ENCODE results near the gene TACO1. TPM values are rescaled to one million over a fixed set of nuclear protein-coding genes. Genes with fewer than 3 reads are reported as not detected.
A peak's percentile ranks its signal among the peaks of the same experiment; 100 is the strongest.

TACO1 gene
- total RNA-seq, 3 donors from 2014 or later (not counting 1 experiment from before 2014, with no cell fraction given) = 7.1 to 10.9 (median 9.2) TPM

DNA sequence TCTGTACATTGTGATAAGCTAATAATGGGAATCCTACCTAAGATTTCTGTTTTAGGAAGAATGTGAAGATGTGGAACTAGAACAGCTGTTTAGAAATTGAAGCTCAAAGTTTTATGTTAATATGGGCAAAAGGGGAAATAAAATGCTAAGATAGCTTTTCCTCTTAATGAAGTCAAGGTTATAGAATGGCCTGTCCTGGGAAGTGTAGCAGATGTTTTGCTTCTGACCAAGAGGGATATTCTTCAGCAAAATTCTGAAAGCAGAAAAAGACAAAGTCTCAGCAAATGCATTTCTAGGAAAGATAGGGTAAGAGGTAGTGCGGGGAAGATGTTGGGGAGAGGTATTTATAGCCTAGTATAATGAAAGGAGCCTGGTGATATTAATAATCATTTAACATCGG, 34.6 kb downstream of the TACO1 start:
- ATAC-seq (no peak), DNase-seq (no peak)
- H3K27ac ChIP-seq (ENCODE audit: low read length) = no peak overlapping the region
- H3K27me3 ChIP-seq (ENCODE audit: control insufficient read depth, insufficient read depth, low read length) = no peaks in the 10 kb centered on the region
- Mint-ChIP-seq H3K4me1 (peaks cover 26 to 38% of the 10 kb centered on the region in 2 donors), H3K27ac (no peak overlapping the region), H3K36me3 (peaks cover 9% of the 10 kb centered on the region), H3K9me3 (no peaks in the 10 kb centered on the region), H3K27me3 (ENCODE audit: low read depth in 2 of 2) (no peaks in the 10 kb centered on the region), H3K4me3 (no peak overlapping the region)
- H3K36me3 ChIP-seq (ENCODE audit: control insufficient read depth, insufficient read depth, low read length) = peaks cover 56% of the 10 kb centered on the region
- H3K4me1 ChIP-seq (ENCODE audit: control insufficient read depth, insufficient read depth, low read length) = no peaks in the 10 kb centered on the region
- TF ChIP-seq, protein P1, sequence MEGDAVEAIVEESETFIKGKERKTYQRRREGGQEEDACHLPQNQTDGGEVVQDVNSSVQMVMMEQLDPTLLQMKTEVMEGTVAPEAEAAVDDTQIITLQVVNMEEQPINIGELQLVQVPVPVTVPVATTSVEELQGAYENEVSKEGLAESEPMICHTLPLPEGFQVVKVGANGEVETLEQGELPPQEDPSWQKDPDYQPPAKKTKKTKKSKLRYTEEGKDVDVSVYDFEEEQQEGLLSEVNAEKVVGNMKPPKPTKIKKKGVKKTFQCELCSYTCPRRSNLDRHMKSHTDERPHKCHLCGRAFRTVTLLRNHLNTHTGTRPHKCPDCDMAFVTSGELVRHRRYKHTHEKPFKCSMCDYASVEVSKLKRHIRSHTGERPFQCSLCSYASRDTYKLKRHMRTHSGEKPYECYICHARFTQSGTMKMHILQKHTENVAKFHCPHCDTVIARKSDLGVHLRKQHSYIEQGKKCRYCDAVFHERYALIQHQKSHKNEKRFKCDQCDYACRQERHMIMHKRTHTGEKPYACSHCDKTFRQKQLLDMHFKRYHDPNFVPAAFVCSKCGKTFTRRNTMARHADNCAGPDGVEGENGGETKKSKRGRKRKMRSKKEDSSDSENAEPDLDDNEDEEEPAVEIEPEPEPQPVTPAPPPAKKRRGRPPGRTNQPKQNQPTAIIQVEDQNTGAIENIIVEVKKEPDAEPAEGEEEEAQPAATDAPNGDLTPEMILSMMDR (IDR thresholded peaks at IDR 0.05) = no peak
- intact Hi-C loops (cut with micrococcal nuclease) = no loop called here
- H3K4me3 ChIP-seq (ENCODE audit: low read length) = no peak overlapping the region
- 100% methylated on average over 1 of the region's 2 CpGs for WGBS (ENCODE audit: insufficient coverage)
- H3K9me3 ChIP-seq (ENCODE audit: control insufficient read depth, insufficient read depth, low read length) = no peaks in the 10 kb centered on the region

DNA sequence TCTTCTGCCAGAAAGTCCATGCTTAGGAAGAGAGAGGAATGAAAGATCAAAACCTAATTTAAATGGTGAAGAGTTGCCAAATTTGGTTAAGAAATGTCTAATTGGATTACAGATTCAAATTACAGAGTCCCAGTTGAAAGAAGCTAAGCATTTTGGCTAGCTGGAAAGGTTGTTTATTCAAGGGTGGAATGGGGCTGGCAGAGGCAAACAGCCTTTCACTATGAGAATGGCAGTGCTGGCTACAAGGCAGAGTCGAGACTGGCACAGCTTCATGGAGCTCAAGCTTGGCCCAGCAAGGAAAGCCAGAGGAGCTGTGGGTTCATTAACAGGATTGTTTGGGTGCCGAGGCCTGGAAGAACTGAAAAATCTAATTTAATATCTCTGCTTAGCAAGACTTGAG, 35.1 kb downstream of the TACO1 start:
- WGBS (ENCODE audit: insufficient coverage) = 100% methylated on average over 1 of the region's 2 CpGs
- Histone ChIP-seq H3K4me1 (ENCODE audit: control insufficient read depth, insufficient read depth, low read length) (no peaks in the 10 kb centered on the region), H3K9me3 (ENCODE audit: control insufficient read depth, insufficient read depth, low read length) (no peaks in the 10 kb centered on the region), H3K27ac (ENCODE audit: low read length) (no peak overlapping the region), H3K4me3 (ENCODE audit: low read length) (no peak overlapping the region), H3K36me3 (ENCODE audit: control insufficient read depth, insufficient read depth, low read length) (peaks cover 56% of the 10 kb centered on the region), H3K27me3 (ENCODE audit: control insufficient read depth, insufficient read depth, low read length) (no peaks in the 10 kb centered on the region)
- Mint-ChIP-seq H3K27ac (no peak overlapping the region), H3K4me1 (peaks cover 23 to 38% of the 10 kb centered on the region in 2 donors), H3K27me3 (ENCODE audit: low read depth in 2 of 2) (no peaks in the 10 kb centered on the region), H3K36me3 (peaks cover 9% of the 10 kb centered on the region), H3K9me3 (no peaks in the 10 kb centered on the region), H3K4me3 (no peak overlapping the region)
- intact Hi-C loops (cut with micrococcal nuclease) = no loop called here
- DNase-seq (no peak), ATAC-seq (no peak)
- TF ChIP-seq, protein P1 (IDR thresholded peaks at IDR 0.05) = no peak

DNA sequence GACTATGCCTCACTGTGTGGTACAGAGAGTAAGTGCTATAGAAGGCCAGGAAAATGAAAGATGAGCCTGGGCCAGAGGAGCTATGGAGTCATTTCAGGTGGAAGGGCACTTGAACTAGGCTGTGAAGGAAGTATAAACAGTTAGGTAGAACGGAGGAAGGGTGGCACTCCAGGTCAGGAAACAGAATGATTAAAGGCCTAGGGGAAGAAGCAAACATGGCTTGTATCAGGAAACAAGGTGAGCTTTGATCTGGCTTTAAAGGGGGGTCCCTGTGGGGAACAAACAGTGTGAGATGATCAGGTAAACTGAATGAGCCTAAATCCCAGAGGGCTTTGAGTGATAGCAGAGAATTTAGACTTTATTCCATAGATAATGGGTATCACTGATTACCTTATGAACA, 38.4 kb downstream of the TACO1 start:
- no peak overlapping the region for H3K27ac ChIP-seq (ENCODE audit: low read length)
- peak overlapping the region in 1 of 2 donors; percentile 34 for H3K27ac Mint-ChIP-seq
- H3K36me3 ChIP-seq (ENCODE audit: control insufficient read depth, insufficient read depth, low read length) = peaks cover 37% of the 10 kb centered on the region
- no peak overlapping the region for H3K4me3 ChIP-seq (ENCODE audit: low read length)
- ATAC-seq (no peak), DNase-seq (peak in 1 of 2 donors; percentile 14)
- peaks cover 10 to 22% of the 10 kb centered on the region in 2 donors for H3K4me1 Mint-ChIP-seq
- H3K27me3 ChIP-seq (ENCODE audit: control insufficient read depth, insufficient read depth, low read length) = no peaks in the 10 kb centered on the region
- intact Hi-C loops (cut with micrococcal nuclease) = no loop called here
- peaks cover 9% of the 10 kb centered on the region for H3K36me3 Mint-ChIP-seq
- no peaks in the 10 kb centered on the region for H3K27me3 Mint-ChIP-seq (ENCODE audit: low read depth in 2 of 2)
- TF ChIP-seq, protein P1 (IDR thresholded peaks at IDR 0.05) = no peak
- H3K9me3 ChIP-seq (ENCODE audit: control insufficient read depth, insufficient read depth, low read length) = no peaks in the 10 kb centered on the region
- 41% methylated on average over 1 of the region's 1 CpG for WGBS (ENCODE audit: insufficient coverage)
- no peaks in the 10 kb centered on the region for H3K9me3 Mint-ChIP-seq
- peaks cover 4% of the 10 kb centered on the region for H3K4me1 ChIP-seq (ENCODE audit: control insufficient read depth, insufficient read depth, low read length)
- no peak overlapping the region for H3K4me3 Mint-ChIP-seq

DNA sequence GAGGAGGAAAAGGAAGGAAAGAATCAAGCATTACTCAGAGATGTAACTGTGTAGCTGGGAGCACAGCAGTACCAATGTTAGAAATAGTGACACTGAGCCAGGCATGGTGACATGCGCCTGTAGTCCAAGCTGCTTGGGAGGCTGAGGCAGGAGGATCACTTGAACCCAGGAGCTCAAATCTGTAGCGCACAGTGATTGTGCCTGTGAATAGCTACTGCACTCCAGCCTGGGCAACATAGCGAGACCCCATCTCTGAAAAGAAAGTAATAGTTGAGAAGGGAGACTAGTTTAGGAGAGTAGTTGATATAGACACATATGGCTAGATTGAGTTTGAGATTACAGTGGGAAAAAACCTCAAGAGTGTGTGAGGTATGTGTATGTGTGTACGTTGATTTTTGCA, 39.3 kb downstream of the TACO1 start:
- peaks cover 4% of the 10 kb centered on the region for H3K4me1 ChIP-seq (ENCODE audit: control insufficient read depth, insufficient read depth, low read length)
- no peak overlapping the region for H3K27ac ChIP-seq (ENCODE audit: low read length)
- no peak overlapping the region for H3K4me3 Mint-ChIP-seq
- H3K36me3 ChIP-seq (ENCODE audit: control insufficient read depth, insufficient read depth, low read length) = peaks cover 31% of the 10 kb centered on the region
- H3K27me3 ChIP-seq (ENCODE audit: control insufficient read depth, insufficient read depth, low read length) = no peaks in the 10 kb centered on the region
- H3K4me3 ChIP-seq (ENCODE audit: low read length) = no peak overlapping the region
- TF ChIP-seq, protein P1 (IDR thresholded peaks at IDR 0.05) = no peak
- intact Hi-C loops (cut with micrococcal nuclease) = no loop called here
- H3K36me3 Mint-ChIP-seq = peaks cover 9% of the 10 kb centered on the region
- H3K4me1 Mint-ChIP-seq = peaks cover 7 to 19% of the 10 kb centered on the region in 2 donors
- no peak for DNase-seq
- 97% methylated on average over 3 of the region's 4 CpGs for WGBS (ENCODE audit: insufficient coverage)
- no peak for ATAC-seq
- no peaks in the 10 kb centered on the region for H3K27me3 Mint-ChIP-seq (ENCODE audit: low read depth in 2 of 2)
- no peaks in the 10 kb centered on the region for H3K9me3 Mint-ChIP-seq
- peak overlapping the region in 1 of 2 donors; percentile 34 for H3K27ac Mint-ChIP-seq
- no peaks in the 10 kb centered on the region for H3K9me3 ChIP-seq (ENCODE audit: control insufficient read depth, insufficient read depth, low read length)

All from natural killer cell (primary cell).